ENCODE results near the gene BOLA3. TPM values are rescaled to one million over a fixed set of nuclear protein-coding genes. Genes with fewer than 3 reads are reported as not detected.

Gene BOLA3
- total RNA-seq, 1 donor from 2014 or later: 19.0 TPM

GRCh38 chr2:74119912-74120825 is 27.5 kb downstream of the BOLA3 start:
- H3K4me1 Mint-ChIP-seq (ENCODE audit: unreplicated experiment): peaks cover 3% of the 10 kb centered on the region

GRCh38 chr2:74119339-74119738 is 28.4 kb downstream of the BOLA3 start:
- no peak for DNase-seq (ENCODE audit: low spot score)
- Mint-ChIP-seq H3K9me3 (ENCODE audit: unreplicated experiment) (peaks cover 11% of the 10 kb centered on the region), H3K36me3 (ENCODE audit: low read depth, unreplicated experiment) (peaks cover 14% of the 10 kb centered on the region), H3K27me3 (ENCODE audit: unreplicated experiment) (peaks cover 5% of the 10 kb centered on the region), H3K4me1 (ENCODE audit: unreplicated experiment) (peaks cover 3% of the 10 kb centered on the region), H3K4me3 (ENCODE audit: unreplicated experiment) (no peak overlapping the region), H3K27ac (ENCODE audit: unreplicated experiment) (no peak overlapping the region)
- no peak for TF ChIP-seq CTCF (IDR thresholded peaks at IDR 0.05; ENCODE audit: unreplicated experiment)

More at GRCh38 chr2:74119912-74120825, 27.5 kb downstream of the BOLA3 start:
- H3K9me3 Mint-ChIP-seq (ENCODE audit: unreplicated experiment): peaks cover 11% of the 10 kb centered on the region
- H3K27ac Mint-ChIP-seq (ENCODE audit: unreplicated experiment): peak overlapping the region; percentile 77
- peaks cover 14% of the 10 kb centered on the region for H3K36me3 Mint-ChIP-seq (ENCODE audit: low read depth, unreplicated experiment)
- peak; percentile 82 for DNase-seq (ENCODE audit: low spot score)
- peaks cover 5% of the 10 kb centered on the region for H3K27me3 Mint-ChIP-seq (ENCODE audit: unreplicated experiment)
- H3K4me3 Mint-ChIP-seq (ENCODE audit: unreplicated experiment): peak overlapping the region; percentile 83
- no peak for TF ChIP-seq CTCF (IDR thresholded peaks at IDR 0.05; ENCODE audit: unreplicated experiment)

- Mint-ChIP-seq H3K27ac (ENCODE audit: unreplicated experiment) (no peak overlapping the region), H3K9me3 (ENCODE audit: unreplicated experiment) (no peaks in the 10 kb centered on the region), H3K4me1 (ENCODE audit: unreplicated experiment) (no peaks in the 10 kb centered on the region), H3K4me3 (ENCODE audit: unreplicated experiment) (no peak overlapping the region), H3K27me3 (ENCODE audit: unreplicated experiment) (no peaks in the 10 kb centered on the region), H3K36me3 (ENCODE audit: low read depth, unreplicated experiment) (no peaks in the 10 kb centered on the region)
- DNase-seq (ENCODE audit: low spot score): no peak
- TF ChIP-seq CTCF (IDR thresholded peaks at IDR 0.05; ENCODE audit: unreplicated experiment): no peak
These were observed 36.3 kb downstream of the BOLA3 start for GRCh38 chr2:74111380-74111779.

GRCh38 chr2:74110537-74110936 is 37.2 kb downstream of the BOLA3 start:
- no peaks in the 10 kb centered on the region for H3K36me3 Mint-ChIP-seq (ENCODE audit: low read depth, unreplicated experiment)
- no peak for TF ChIP-seq CTCF (IDR thresholded peaks at IDR 0.05; ENCODE audit: unreplicated experiment)
- H3K4me3 Mint-ChIP-seq (ENCODE audit: unreplicated experiment): no peak overlapping the region
- H3K27me3 Mint-ChIP-seq (ENCODE audit: unreplicated experiment): no peaks in the 10 kb centered on the region
- DNase-seq (ENCODE audit: low spot score): no peak
- H3K27ac Mint-ChIP-seq (ENCODE audit: unreplicated experiment): no peak overlapping the region
- H3K4me1 Mint-ChIP-seq (ENCODE audit: unreplicated experiment): no peaks in the 10 kb centered on the region
- H3K9me3 Mint-ChIP-seq (ENCODE audit: unreplicated experiment): no peaks in the 10 kb centered on the region

- TF ChIP-seq CTCF (IDR thresholded peaks at IDR 0.05; ENCODE audit: unreplicated experiment): no peak
- no peak for DNase-seq (ENCODE audit: low spot score)
- Mint-ChIP-seq H3K4me1 (ENCODE audit: unreplicated experiment) (no peaks in the 10 kb centered on the region), H3K27me3 (ENCODE audit: unreplicated experiment) (no peaks in the 10 kb centered on the region), H3K27ac (ENCODE audit: unreplicated experiment) (no peak overlapping the region), H3K36me3 (ENCODE audit: low read depth, unreplicated experiment) (no peaks in the 10 kb centered on the region), H3K9me3 (ENCODE audit: unreplicated experiment) (no peaks in the 10 kb centered on the region), H3K4me3 (ENCODE audit: unreplicated experiment) (no peak overlapping the region)
These were observed 38.2 kb downstream of the BOLA3 start for GRCh38 chr2:74109551-74109950.
